Measurements from ENCODE around the gene BABAM2. TPM values are rescaled to one million over a fixed set of nuclear protein-coding genes. Genes with fewer than 3 reads are reported as not detected.

BABAM2 gene
- total and polyA plus RNA-seq, 2 of the 4 experiments (the other 2 are of a cell fraction): 20.9 to 23.1 TPM

DNA sequence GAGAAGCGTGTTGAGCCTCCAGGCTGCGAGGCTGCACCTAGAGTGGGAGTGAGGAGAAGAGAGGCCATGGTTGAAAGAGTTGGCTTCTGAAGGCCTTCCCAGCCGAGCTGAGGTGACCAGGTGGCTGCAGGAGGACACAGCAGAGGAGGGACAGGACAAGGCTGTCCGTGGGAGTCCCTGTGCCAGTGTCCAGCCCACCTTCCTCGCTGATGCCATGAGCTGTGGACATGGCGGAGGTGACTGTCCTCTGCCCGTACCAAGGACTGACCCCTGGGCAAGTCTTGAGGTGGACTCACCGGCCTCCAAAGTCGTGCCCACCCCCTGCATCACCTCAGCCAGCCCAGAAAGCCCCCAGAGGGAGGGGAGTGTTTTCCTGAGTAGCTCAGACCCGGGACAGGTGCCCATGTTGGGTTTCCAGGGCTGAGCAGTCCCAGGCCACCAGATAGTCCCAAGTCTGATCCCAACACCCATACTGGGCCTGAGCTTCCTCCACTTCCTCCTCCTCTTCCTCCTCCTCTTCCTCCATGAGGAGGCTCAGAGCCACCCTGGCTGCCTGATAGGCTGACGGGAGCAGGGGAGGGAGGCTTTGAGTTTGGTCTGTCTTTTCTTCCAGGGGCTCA, 459.1 kb downstream of the BABAM2 start:
- Histone ChIP-seq H3K79me1 (ENCODE audit: low read depth in 1 of 2, low read length in 2 of 2) (no peaks in the 10 kb centered on the region), H2AK5ac (ENCODE audit: low read depth, low read length) (peak overlapping the region; percentile 23; the same call in 1 of the 2 replicates), H2AFZ (replicated peaks; ENCODE audit: low read length, poor library complexity) (peak overlapping the region; percentile 5), H3K4me2 (ENCODE audit: low read depth, low read length) (no peak overlapping the region), H4K5ac (ENCODE audit: low read depth, low read length) (no peak overlapping the region), H2BK5ac (ENCODE audit: low read depth, low read length, poor library complexity, severe bottlenecking) (no peak overlapping the region), H3K36me3 (ENCODE audit: control insufficient read depth, insufficient read depth, low read length) (no peaks in the 10 kb centered on the region), H3K4me1 (ENCODE audit: control insufficient read depth, insufficient read depth, low read length) (peaks cover 6% of the 10 kb centered on the region), H2BK15ac (ENCODE audit: low read depth, low read length) (peak overlapping the region; percentile 50; the same call in 1 of the 3 replicates), H4K8ac (ENCODE audit: low read depth in 2 of 2, low read length in 2 of 2) (no peak overlapping the region), H3K27me3 (ENCODE audit: control insufficient read depth, insufficient read depth, low read length) (no peaks in the 10 kb centered on the region), H3K56ac (ENCODE audit: extremely low read depth, insufficient read depth, low read length) (no peak overlapping the region), H3K9ac (ENCODE audit: low read depth, low read length) (no peak overlapping the region), H3K18ac (ENCODE audit: low read depth, low read length) (no peak overlapping the region), H3K27ac (ENCODE audit: insufficient read depth, low read length) (no peak overlapping the region), H2BK120ac (ENCODE audit: low read depth, low read length) (no peak overlapping the region), H3K9me3 (ENCODE audit: control insufficient read depth, insufficient read depth, low read length) (no peaks in the 10 kb centered on the region), H2AK9ac (replicated peaks; ENCODE audit: low read depth, low read length, poor library complexity) (no peak overlapping the region), H3K4ac (ENCODE audit: low read depth, low read length) (no peak overlapping the region; the same call in 1 of the 2 replicates), H3K14ac (replicated peaks; ENCODE audit: low read depth, low read length) (no peak overlapping the region), H3K9me1 (ENCODE audit: insufficient read depth, low read length) (peaks cover 5% of the 10 kb centered on the region), H2BK20ac (ENCODE audit: low read depth, low read length) (no peak overlapping the region), H4K91ac (ENCODE audit: insufficient read depth, low read depth, low read length) (no peak overlapping the region), H4K20me1 (ENCODE audit: insufficient read depth, low read length) (no peaks in the 10 kb centered on the region), H3K4me3 (ENCODE audit: insufficient read depth, low read depth, low read length) (no peak overlapping the region), H3K23ac (ENCODE audit: low read depth, low read length) (no peak overlapping the region)
- in situ Hi-C loops (cut with MboI; ENCODE audit: low sequenced_read_pairs) (no loop called here), intact Hi-C loops (cut with micrococcal nuclease) (no loop called here), dilution Hi-C loops (cut with HindIII; ENCODE audit: low sequenced_read_pairs, unreplicated experiment) (no loop called here)
- POLR2A ChIA-PET (ENCODE audit: unreplicated experiment): no interaction called here
- BruUV-seq (replicated peaks): no TSS peak
- TF ChIP-seq BHLHE40 (IDR thresholded peaks at IDR 0.05; ENCODE audit: low read depth, low read length): no peak
- TF ChIP-seq MAFK (IDR thresholded peaks at IDR 0.05; ENCODE audit: low read depth, low read length): no peak
- no peak for TF ChIP-seq RCOR1 (IDR thresholded peaks at IDR 0.05; ENCODE audit: insufficient replicate concordance, low read length)
- WGBS, 2 experiments (ENCODE audit: extremely low coverage in 2 of 2, insufficient read length in 1 of 2): 85% methylated on average over 5 of the region's 11 CpGs; no CpG with 5 or more reads in 1 of the 2 experiments
- no peak for ATAC-seq (ENCODE audit: low read depth)
- CTCF ChIA-PET: no interaction called here
- no peak for DNase-seq
